C4-2B (cell line): Measurements from ENCODE around the gene ARHGAP42.

Source experiments
- H3K27ac ChIP-seq: fragments of 450-650 bp; 2 replicates; pipeline ENCODE4 v1.5.1; 2017
- CTCF ChIP-seq: fragments of 450-650 bp; conservative IDR thresholded peaks from 2 replicates; pipeline ENCODE4 v1.5.1; 2017; ENCODE audit warnings: mild to moderate bottlenecking
- ZFX ChIP-seq: fragments of 450-650 bp; IDR thresholded peaks from 2 replicates; pipeline ENCODE4 v1.6.1; 2017

ARHGAP42 gene

GRCh38 chr11:100910808-100911207, 223.7 kb downstream of the ARHGAP42 start:
- H3K27ac ChIP-seq: no peak overlapping the region
- no peak for TF ChIP-seq CTCF
- no peak for TF ChIP-seq ZFX

- TF ChIP-seq ZFX (no peak), CTCF (no peak)
- H3K27ac ChIP-seq: no peak overlapping the region
These were observed 227.5 kb downstream of the ARHGAP42 start for GRCh38 chr11:100914415-100915110.

GRCh38 chr11:100918551-100919500, 231.7 kb downstream of the ARHGAP42 start:
- H3K27ac ChIP-seq: no peak overlapping the region; the same call in 1 of the 2 replicates
- TF ChIP-seq CTCF (no peak), ZFX (no peak)

GRCh38 chr11:100920593-100920992, 233.5 kb downstream of the ARHGAP42 start:
- TF ChIP-seq CTCF: no peak
- no peak for TF ChIP-seq ZFX
- no peak overlapping the region for H3K27ac ChIP-seq

GRCh38 chr11:100922121-100922520, 235.0 kb downstream of the ARHGAP42 start:
- TF ChIP-seq CTCF (no peak), ZFX (no peak)
- H3K27ac ChIP-seq: no peak overlapping the region

GRCh38 chr11:100923555-100923954, 236.5 kb downstream of the ARHGAP42 start:
- no peak overlapping the region for H3K27ac ChIP-seq
- no peak for TF ChIP-seq CTCF

- H3K27ac ChIP-seq: no peak overlapping the region
- TF ChIP-seq CTCF: no peak
- no peak for TF ChIP-seq ZFX
These were observed 238.8 kb downstream of the ARHGAP42 start for GRCh38 chr11:100925935-100926334.
